Stimulated activated effector memory CD8-positive, alpha-beta T cell treated with anti-CD3 and anti-CD28 coated beads, Interleukin-12 subunit alpha, Interleukin-12 subunit beta, amount 100 ng/mL, for 72 hours (primary cell): ENCODE measurements around the gene TRIM37.

Experiments
- ATAC-seq: fragments of 150-1000 bp; cut with Tn5 transposase; 2 replicates; pipeline ENCODE4 v1.10.0; 2021
- DNase-seq, 2 donors: peaks; one replicate each; pipeline ENCODE4 v3.0.0; 2021 to 2022; ENCODE audit warnings: low spot score in 2 of 2
- H3K27ac Mint-ChIP-seq: one replicate; pipeline ENCODE4 v1.8.0; 2022; ENCODE audit warnings: mild to moderate bottlenecking, mixed read lengths
- H3K36me3 Mint-ChIP-seq: one replicate; pipeline ENCODE4 v1.8.0; 2022; ENCODE audit warnings: mild to moderate bottlenecking, mixed read lengths
- H3K4me1 Mint-ChIP-seq: one replicate; pipeline ENCODE4 v1.8.0; 2022; ENCODE audit warnings: mixed read lengths
- H3K4me3 Mint-ChIP-seq: one replicate; pipeline ENCODE4 v1.8.0; 2022; ENCODE audit warnings: mild to moderate bottlenecking, mixed read lengths
- H3K9me3 Mint-ChIP-seq: one replicate; pipeline ENCODE4 v1.8.0; 2022; ENCODE audit warnings: mixed read lengths

Gene TRIM37

GRCh38 chr17:59027750-59028149, 78.9 kb downstream of the TRIM37 start:
- ATAC-seq (no peak), DNase-seq (no peak)
- Mint-ChIP-seq H3K27ac (peak overlapping the region; percentile 29), H3K9me3 (no peaks in the 10 kb centered on the region), H3K36me3 (peaks cover 74% of the 10 kb centered on the region), H3K4me3 (no peak overlapping the region), H3K4me1 (peaks cover 8% of the 10 kb centered on the region)

GRCh38 chr17:59026176-59026939, 80.3 kb downstream of the TRIM37 start:
- no peak for ATAC-seq

DNA sequence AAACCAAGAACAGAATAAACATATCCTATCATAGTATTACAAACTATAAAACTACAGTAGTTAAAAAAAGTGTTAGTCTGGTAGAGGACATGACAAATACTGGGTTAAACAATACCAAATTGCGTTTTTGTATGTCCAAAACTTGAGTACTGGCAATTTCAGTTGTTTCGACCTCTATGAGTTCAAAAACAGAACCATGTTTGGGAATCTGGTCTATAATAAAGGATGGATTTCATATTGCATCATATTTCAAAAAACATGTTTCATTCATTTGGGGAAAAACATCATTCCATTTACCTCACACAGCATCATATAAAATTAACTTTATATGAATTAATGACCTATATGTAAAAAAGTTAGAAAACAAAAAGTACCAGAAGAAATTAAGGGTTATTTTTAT, 81.8 kb downstream of the TRIM37 start:
- peaks cover 61% of the 10 kb centered on the region for H3K36me3 Mint-ChIP-seq
- H3K4me1 Mint-ChIP-seq = peaks cover 8% of the 10 kb centered on the region
- H3K27ac Mint-ChIP-seq = no peak overlapping the region
- no peaks in the 10 kb centered on the region for H3K9me3 Mint-ChIP-seq
- ATAC-seq (no peak), DNase-seq (no peak)
- no peak overlapping the region for H3K4me3 Mint-ChIP-seq

More at GRCh38 chr17:59026176-59026939, 80.3 kb downstream of the TRIM37 start:
- peaks cover 8% of the 10 kb centered on the region for H3K4me1 Mint-ChIP-seq
- H3K9me3 Mint-ChIP-seq = no peaks in the 10 kb centered on the region
- peaks cover 64% of the 10 kb centered on the region for H3K36me3 Mint-ChIP-seq
- DNase-seq = no peak
- H3K27ac Mint-ChIP-seq = peak overlapping the region; percentile 29
- no peak overlapping the region for H3K4me3 Mint-ChIP-seq

DNA sequence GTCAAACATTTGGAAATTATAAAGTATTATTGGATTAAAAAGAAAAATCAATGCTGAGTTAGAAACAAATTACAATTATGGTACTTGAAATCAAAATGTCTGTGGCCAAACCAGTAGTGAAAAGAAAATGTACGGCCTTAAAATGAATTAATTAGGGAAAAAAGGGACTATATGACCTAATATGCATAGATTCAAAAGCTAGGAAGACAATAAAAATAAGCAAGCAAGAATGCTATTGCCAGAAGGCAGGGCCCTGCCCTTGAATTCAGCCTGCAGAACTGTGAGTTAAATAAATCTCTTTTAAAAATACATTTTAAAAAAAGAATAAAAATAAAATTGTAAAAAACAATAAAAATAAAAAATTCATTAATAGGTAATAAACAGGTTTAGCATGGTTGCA, 88.7 kb downstream of the TRIM37 start:
- peaks cover 72% of the 10 kb centered on the region for H3K36me3 Mint-ChIP-seq
- no peaks in the 10 kb centered on the region for H3K9me3 Mint-ChIP-seq
- ATAC-seq (no peak), DNase-seq (no peak)
- no peak overlapping the region for H3K27ac Mint-ChIP-seq
- H3K4me3 Mint-ChIP-seq = no peak overlapping the region
- no peaks in the 10 kb centered on the region for H3K4me1 Mint-ChIP-seq

DNA sequence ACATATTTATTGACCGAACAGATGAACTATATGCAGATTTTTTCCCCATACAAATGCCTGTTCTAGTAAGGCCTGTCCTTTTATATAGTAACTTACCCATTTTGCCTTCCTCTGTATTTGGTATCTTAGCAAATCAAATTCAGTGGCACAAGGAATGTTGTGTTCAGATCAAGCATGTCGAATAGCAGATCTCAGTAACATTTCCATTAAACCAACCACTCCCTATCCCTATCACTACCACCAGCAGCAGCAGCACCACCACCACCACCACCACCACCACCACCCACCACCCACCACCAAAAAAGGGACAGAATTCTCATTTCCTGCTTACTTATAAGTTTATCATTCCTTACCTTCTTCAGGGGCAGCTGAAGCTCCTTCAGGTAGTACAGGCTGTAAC, 94.7 kb downstream of the TRIM37 start:
- Mint-ChIP-seq H3K4me1 (no peaks in the 10 kb centered on the region), H3K36me3 (peaks cover 88% of the 10 kb centered on the region), H3K9me3 (no peaks in the 10 kb centered on the region), H3K27ac (no peak overlapping the region), H3K4me3 (no peak overlapping the region)
- ATAC-seq (no peak), DNase-seq (no peak)

GRCh38 chr17:59010026-59010425, 96.7 kb downstream of the TRIM37 start:
- H3K27ac Mint-ChIP-seq = no peak overlapping the region
- peaks cover 78% of the 10 kb centered on the region for H3K36me3 Mint-ChIP-seq
- DNase-seq = no peak
- H3K4me3 Mint-ChIP-seq = no peak overlapping the region
- no peaks in the 10 kb centered on the region for H3K9me3 Mint-ChIP-seq
- ATAC-seq = no peak
- no peaks in the 10 kb centered on the region for H3K4me1 Mint-ChIP-seq

GRCh38 chr17:59008737-59009136, 97.9 kb downstream of the TRIM37 start:
- ATAC-seq (no peak), DNase-seq (no peak)
- Mint-ChIP-seq H3K36me3 (peaks cover 69% of the 10 kb centered on the region), H3K4me1 (no peaks in the 10 kb centered on the region), H3K4me3 (no peak overlapping the region), H3K9me3 (no peaks in the 10 kb centered on the region), H3K27ac (peak overlapping the region; percentile 80)

GRCh38 chr17:59007995-59008394, 98.7 kb downstream of the TRIM37 start:
- H3K9me3 Mint-ChIP-seq = no peaks in the 10 kb centered on the region
- no peak overlapping the region for H3K4me3 Mint-ChIP-seq
- no peak for DNase-seq
- H3K36me3 Mint-ChIP-seq = peaks cover 61% of the 10 kb centered on the region
- no peak for ATAC-seq
- H3K27ac Mint-ChIP-seq = peak overlapping the region; percentile 80
- H3K4me1 Mint-ChIP-seq = no peaks in the 10 kb centered on the region

DNA sequence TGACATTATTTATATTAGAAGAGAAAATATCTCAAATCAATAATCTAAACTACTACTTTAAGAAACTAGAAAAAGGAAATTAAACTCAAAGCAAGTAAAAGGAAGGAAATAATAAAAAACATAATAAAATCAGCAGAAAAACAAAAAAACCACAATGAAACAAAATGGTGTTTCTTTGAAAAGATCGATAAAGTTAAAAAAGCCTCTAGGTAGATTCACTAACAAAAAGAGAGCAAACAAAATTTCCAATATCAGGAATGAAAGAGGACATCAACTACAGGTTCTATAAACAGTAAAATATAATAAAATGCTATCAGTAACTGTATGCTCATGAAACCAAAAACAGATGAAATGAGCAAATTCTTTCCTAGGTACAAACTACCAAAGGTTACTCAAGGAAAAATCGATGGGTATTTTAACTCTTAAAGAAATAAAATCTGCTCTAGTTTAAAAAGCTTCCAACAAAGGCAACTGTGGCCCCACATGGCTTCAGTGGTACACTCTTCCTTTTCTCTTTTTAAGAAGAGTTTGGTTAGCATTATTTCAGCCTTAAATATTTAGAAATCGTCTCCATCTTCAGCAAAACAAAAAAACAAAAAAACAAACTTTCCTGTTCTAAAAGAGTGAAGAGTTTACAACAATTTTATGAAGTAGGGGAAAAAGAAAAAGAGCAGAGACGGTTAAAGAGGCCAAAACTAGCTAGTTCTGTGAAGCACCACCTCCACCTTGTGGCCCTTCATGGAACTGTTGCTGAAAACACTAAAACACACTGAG, 102.2 kb downstream of the TRIM37 start:
- DNase-seq (peak; percentile 53 to 79), ATAC-seq (peak; percentile 55)
- H3K4me3 Mint-ChIP-seq = no peak overlapping the region
- peak overlapping the region; percentile 38 for H3K27ac Mint-ChIP-seq
- peaks cover 10% of the 10 kb centered on the region for H3K4me1 Mint-ChIP-seq
- H3K9me3 Mint-ChIP-seq = no peaks in the 10 kb centered on the region
- peaks cover 49% of the 10 kb centered on the region for H3K36me3 Mint-ChIP-seq

GRCh38 chr17:59003860-59004259, 102.8 kb downstream of the TRIM37 start:
- H3K4me1 Mint-ChIP-seq = peaks cover 10% of the 10 kb centered on the region
- ATAC-seq (no peak), DNase-seq (no peak)
- H3K36me3 Mint-ChIP-seq = peaks cover 51% of the 10 kb centered on the region
- no peak overlapping the region for H3K4me3 Mint-ChIP-seq
- H3K27ac Mint-ChIP-seq = peak overlapping the region; percentile 38
- H3K9me3 Mint-ChIP-seq = no peaks in the 10 kb centered on the region

GRCh38 chr17:59002848-59003247, 103.8 kb downstream of the TRIM37 start:
- Mint-ChIP-seq H3K9me3 (no peaks in the 10 kb centered on the region), H3K4me1 (peaks cover 10% of the 10 kb centered on the region), H3K36me3 (peaks cover 52% of the 10 kb centered on the region), H3K4me3 (no peak overlapping the region), H3K27ac (peak overlapping the region; percentile 10)
- ATAC-seq (no peak), DNase-seq (no peak)

DNA sequence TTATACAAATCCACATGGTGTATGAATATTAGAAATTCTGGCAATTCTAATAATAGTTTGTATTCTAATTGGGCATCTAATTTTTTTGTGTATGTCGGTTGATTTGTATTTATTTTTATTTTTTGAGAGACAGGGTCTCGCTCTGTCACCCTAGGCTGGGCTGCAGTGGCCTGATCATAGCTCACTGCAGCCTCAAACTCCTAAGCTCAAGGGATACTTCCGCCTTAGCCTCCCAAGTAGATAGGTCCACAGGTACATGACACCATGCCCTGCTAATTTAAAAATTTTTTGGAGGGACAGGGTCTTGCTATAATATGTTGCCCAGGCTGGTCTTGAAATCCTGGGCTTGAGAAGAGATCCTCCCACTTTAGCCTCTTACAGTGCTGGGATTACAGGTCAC, 104.6 kb downstream of the TRIM37 start:
- Mint-ChIP-seq H3K36me3 (peaks cover 59% of the 10 kb centered on the region), H3K9me3 (no peaks in the 10 kb centered on the region), H3K4me3 (peak overlapping the region; percentile 70), H3K4me1 (peaks cover 10% of the 10 kb centered on the region), H3K27ac (peak overlapping the region; percentile 85)
- DNase-seq (no peak), ATAC-seq (no peak)

GRCh38 chr17:59001158-59001814, 105.4 kb downstream of the TRIM37 start:
- Mint-ChIP-seq H3K27ac (peak overlapping the region; percentile 85), H3K9me3 (no peaks in the 10 kb centered on the region), H3K4me3 (peak overlapping the region; percentile 70), H3K4me1 (peaks cover 10% of the 10 kb centered on the region), H3K36me3 (peaks cover 59% of the 10 kb centered on the region)
- ATAC-seq (peak; percentile 100), DNase-seq (peak; percentile 41 to 82)

GRCh38 chr17:59000022-59000421, 106.7 kb downstream of the TRIM37 start:
- peak overlapping the region; percentile 70 for H3K4me3 Mint-ChIP-seq
- no peak overlapping the region for H3K27ac Mint-ChIP-seq
- DNase-seq = no peak
- H3K36me3 Mint-ChIP-seq = peaks cover 49% of the 10 kb centered on the region
- H3K4me1 Mint-ChIP-seq = peaks cover 10% of the 10 kb centered on the region
- H3K9me3 Mint-ChIP-seq = no peaks in the 10 kb centered on the region
- ATAC-seq = no peak

GRCh38 chr17:58999500-58999899, 107.2 kb downstream of the TRIM37 start:
- no peaks in the 10 kb centered on the region for H3K9me3 Mint-ChIP-seq
- peaks cover 10% of the 10 kb centered on the region for H3K4me1 Mint-ChIP-seq
- DNase-seq (no peak), ATAC-seq (no peak)
- H3K27ac Mint-ChIP-seq = no peak overlapping the region
- peaks cover 46% of the 10 kb centered on the region for H3K36me3 Mint-ChIP-seq
- H3K4me3 Mint-ChIP-seq = no peak overlapping the region
